SK-N-SH treated with all-trans-retinoic acid at 6 μM for 48 hours (cell line): ENCODE measurements around the gene MDFIC.

Experiments used
- BACH2 ChIP-seq: fragments of 250-450 bp; sonication (Bioruptor Pico); IDR thresholded peaks from 2 replicates; pipeline ENCODE4 v1.9.0; 2021; ENCODE audit warnings: mild to moderate bottlenecking, borderline replicate concordance
- OSR1 ChIP-seq: fragments of 250-450 bp; sonication (Bioruptor Pico); IDR thresholded peaks from 2 replicates; pipeline ENCODE4 v1.8.0; 2022; ENCODE audit warnings: moderate library complexity, mild to moderate bottlenecking, inconsistent platforms
- PPARA ChIP-seq: fragments of 250-450 bp; sonication (Bioruptor Pico); IDR thresholded peaks from 2 replicates; pipeline ENCODE4 v1.5.0; 2020; ENCODE audit warnings: mild to moderate bottlenecking, borderline replicate concordance
- ZFP3 ChIP-seq: fragments of 250-450 bp; sonication (Bioruptor Pico); IDR thresholded peaks from 2 replicates; pipeline ENCODE4 v1.5.0; 2020; ENCODE audit warnings: mild to moderate bottlenecking, moderate library complexity
- TF ChIP-seq, protein P1 (sequence below): fragments of 250-450 bp; sonication (Bioruptor Pico); IDR thresholded peaks from 2 replicates; pipeline ENCODE4 v1.5.1; 2020; ENCODE audit warnings: low read depth, mild to moderate bottlenecking, moderate library complexity

DNA sequence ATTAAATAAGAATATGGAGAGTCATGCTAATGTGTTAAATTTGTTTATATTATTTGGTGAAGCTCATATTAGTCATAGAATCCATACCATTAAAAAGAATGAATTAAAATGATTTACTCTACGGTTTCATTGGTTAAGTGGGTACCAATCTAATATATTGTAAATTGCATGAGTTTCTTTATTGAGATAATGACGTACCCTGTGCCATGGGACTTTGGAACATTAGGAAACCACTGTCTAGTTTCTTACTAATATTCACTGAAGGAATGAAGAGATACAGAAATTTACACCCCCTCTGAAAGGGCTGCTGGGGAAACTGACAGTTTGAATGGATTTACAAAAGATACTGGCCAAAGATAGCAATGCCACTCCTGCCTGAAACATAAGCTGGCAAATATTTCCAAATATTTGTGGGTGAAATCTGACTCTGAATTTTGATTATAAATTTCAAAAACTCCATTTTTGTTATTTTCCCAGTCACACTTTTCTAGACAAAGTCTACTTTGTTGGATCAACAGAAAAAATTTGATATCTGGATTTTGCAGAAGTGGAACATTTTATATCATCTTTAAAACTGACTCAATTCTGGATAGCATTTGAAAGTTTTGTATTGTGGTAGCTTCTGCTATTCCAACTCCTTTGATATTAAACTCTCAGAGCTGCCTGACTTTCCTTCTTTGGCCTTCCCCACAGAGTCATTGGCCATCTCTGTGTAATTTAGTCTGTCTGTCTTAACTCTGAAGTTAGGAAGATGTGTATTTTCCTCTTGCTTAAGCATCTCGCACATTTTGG is 22.3 kb downstream of the MDFIC start:
- TF ChIP-seq PPARA (no peak), BACH2 (CRISPR knock-in tag) (no peak), OSR1 (CRISPR knock-in tag) (no peak), ZFP3 (CRISPR knock-in tag) (no peak)
- TF ChIP-seq, protein P1, sequence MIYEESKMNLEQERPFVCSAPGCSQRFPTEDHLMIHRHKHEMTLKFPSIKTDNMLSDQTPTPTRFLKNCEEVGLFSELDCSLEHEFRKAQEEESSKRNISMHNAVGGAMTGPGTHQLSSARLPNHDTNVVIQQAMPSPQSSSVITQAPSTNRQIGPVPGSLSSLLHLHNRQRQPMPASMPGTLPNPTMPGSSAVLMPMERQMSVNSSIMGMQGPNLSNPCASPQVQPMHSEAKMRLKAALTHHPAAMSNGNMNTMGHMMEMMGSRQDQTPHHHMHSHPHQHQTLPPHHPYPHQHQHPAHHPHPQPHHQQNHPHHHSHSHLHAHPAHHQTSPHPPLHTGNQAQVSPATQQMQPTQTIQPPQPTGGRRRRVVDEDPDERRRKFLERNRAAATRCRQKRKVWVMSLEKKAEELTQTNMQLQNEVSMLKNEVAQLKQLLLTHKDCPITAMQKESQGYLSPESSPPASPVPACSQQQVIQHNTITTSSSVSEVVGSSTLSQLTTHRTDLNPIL (CRISPR knock-in tag): no peak
